ENCODE measurements around the gene HLA-DOA.

HLA-DOA gene

DNA sequence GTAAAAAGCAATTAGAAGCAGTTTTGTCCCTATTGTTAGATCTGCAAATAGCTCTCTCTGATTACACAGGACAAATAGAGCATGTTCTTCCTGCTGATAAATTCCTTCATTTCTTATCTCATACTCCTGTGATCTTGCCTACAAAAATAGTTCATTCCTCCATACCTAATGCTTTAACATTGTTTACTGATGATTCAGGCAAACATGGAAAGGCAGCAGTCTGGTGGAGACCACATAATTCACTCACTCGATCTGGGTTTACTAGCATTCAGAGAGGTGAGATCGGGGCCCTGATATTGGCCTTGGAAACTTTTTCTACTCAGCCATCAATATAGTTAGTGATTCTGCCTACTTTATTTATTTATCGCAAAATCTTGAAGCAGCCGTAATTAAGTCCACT lies 43.8 kb upstream of the HLA-DOA start:
- no peaks in the 10 kb centered on the region for H3K36me3 ChIP-seq (ENCODE audit: control insufficient read depth in 2 of 2, insufficient read depth in 1 of 2, low read length in 2 of 2)
- H3K27ac ChIP-seq (ENCODE audit: extremely low read depth, low read depth, low read length), result no peak overlapping the region
- ChIA-PET CTCF (interaction anchor here (0.9 kb wide), 1 partner anchor 71 kb away, joined by 6 read pairs; no protein-coding TSS in a partner anchor), POLR2A (interaction anchor here (1.0 kb wide), 1 partner anchor 27 kb away, joined by 3 read pairs; no protein-coding TSS in a partner anchor)
- H3K4me1 ChIP-seq (ENCODE audit: control insufficient read depth, insufficient read depth, low read length), result no peaks in the 10 kb centered on the region
- no peaks in the 10 kb centered on the region for H3K9me3 ChIP-seq (ENCODE audit: control insufficient read depth, insufficient read depth, low read depth, low read length)
- no peak overlapping the region for H3K4me3 ChIP-seq (ENCODE audit: low read depth, low read length)
- TF ChIP-seq YY2 (tag by site-specific recombination; IDR thresholded peaks at IDR 0.05) (peak; percentile 17; the same call in 1 of the 2 replicates), EGR2 (tag by site-specific recombination; IDR thresholded peaks at IDR 0.05; ENCODE audit: low read depth) (no peak), ZNF10 (tag by site-specific recombination; IDR thresholded peaks at IDR 0.05) (no peak), ZBTB7A (tag by site-specific recombination; IDR thresholded peaks at IDR 0.05; ENCODE audit: low read depth) (no peak), MYNN (tag by site-specific recombination; IDR thresholded peaks at IDR 0.05; ENCODE audit: borderline replicate concordance) (no peak), OSR2 (tag by site-specific recombination; IDR thresholded peaks at IDR 0.05) (0 out of 2 replicates have a peak, but pooled peaks have one; percentile 20), KLF16 (tag by site-specific recombination; IDR thresholded peaks at IDR 0.05) (no peak), ZNF169 (tag by site-specific recombination; IDR thresholded peaks at IDR 0.05) (no peak), ZNF473 (tag by site-specific recombination; IDR thresholded peaks at IDR 0.05) (no peak), KLF7 (tag by site-specific recombination; IDR thresholded peaks at IDR 0.05; ENCODE audit: borderline replicate concordance) (no peak), SP3 (tag by site-specific recombination; IDR thresholded peaks at IDR 0.05) (no peak; the same call in 1 of the 2 replicates), ZFP3 (tag by site-specific recombination; IDR thresholded peaks at IDR 0.05; ENCODE audit: low read depth) (no peak)
- TF ChIP-seq, protein P1, sequence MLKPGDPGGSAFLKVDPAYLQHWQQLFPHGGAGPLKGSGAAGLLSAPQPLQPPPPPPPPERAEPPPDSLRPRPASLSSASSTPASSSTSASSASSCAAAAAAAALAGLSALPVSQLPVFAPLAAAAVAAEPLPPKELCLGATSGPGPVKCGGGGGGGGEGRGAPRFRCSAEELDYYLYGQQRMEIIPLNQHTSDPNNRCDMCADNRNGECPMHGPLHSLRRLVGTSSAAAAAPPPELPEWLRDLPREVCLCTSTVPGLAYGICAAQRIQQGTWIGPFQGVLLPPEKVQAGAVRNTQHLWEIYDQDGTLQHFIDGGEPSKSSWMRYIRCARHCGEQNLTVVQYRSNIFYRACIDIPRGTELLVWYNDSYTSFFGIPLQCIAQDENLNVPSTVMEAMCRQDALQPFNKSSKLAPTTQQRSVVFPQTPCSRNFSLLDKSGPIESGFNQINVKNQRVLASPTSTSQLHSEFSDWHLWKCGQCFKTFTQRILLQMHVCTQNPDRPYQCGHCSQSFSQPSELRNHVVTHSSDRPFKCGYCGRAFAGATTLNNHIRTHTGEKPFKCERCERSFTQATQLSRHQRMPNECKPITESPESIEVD (tag by site-specific recombination; IDR thresholded peaks at IDR 0.05), result peak; percentile 51; the same call in 1 of the 2 replicates
- TF ChIP-seq, protein P2, sequence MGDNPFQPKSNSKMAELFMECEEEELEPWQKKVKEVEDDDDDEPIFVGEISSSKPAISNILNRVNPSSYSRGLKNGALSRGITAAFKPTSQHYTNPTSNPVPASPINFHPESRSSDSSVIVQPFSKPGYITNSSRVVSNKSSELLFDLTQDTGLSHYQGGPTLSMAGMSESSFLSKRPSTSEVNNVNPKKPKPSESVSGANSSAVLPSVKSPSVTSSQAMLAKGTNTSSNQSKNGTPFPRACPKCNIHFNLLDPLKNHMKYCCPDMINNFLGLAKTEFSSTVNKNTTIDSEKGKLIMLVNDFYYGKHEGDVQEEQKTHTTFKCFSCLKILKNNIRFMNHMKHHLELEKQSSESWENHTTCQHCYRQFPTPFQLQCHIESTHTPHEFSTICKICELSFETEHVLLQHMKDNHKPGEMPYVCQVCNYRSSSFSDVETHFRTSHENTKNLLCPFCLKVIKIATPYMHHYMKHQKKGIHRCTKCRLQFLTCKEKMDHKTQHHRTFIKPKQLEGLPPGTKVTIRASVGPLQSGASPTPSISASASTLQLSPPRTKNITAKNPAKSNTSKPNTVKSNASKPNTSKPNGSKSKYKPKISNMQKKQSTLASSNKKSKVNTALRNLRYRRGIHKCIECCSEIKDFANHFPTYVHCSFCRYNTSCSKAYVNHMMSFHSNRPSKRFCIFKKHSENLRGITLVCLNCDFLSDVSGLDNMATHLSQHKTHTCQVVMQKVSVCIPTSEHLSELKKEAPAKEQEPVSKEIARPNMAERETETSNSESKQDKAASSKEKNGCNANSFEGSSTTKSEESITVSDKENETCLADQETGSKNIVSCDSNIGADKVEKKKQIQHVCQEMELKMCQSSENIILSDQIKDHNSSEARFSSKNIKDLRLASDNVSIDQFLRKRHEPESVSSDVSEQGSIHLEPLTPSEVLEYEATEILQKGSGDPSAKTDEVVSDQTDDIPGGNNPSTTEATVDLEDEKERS (tag by site-specific recombination; IDR thresholded peaks at IDR 0.05), result no peak
- TF ChIP-seq, protein P3, sequence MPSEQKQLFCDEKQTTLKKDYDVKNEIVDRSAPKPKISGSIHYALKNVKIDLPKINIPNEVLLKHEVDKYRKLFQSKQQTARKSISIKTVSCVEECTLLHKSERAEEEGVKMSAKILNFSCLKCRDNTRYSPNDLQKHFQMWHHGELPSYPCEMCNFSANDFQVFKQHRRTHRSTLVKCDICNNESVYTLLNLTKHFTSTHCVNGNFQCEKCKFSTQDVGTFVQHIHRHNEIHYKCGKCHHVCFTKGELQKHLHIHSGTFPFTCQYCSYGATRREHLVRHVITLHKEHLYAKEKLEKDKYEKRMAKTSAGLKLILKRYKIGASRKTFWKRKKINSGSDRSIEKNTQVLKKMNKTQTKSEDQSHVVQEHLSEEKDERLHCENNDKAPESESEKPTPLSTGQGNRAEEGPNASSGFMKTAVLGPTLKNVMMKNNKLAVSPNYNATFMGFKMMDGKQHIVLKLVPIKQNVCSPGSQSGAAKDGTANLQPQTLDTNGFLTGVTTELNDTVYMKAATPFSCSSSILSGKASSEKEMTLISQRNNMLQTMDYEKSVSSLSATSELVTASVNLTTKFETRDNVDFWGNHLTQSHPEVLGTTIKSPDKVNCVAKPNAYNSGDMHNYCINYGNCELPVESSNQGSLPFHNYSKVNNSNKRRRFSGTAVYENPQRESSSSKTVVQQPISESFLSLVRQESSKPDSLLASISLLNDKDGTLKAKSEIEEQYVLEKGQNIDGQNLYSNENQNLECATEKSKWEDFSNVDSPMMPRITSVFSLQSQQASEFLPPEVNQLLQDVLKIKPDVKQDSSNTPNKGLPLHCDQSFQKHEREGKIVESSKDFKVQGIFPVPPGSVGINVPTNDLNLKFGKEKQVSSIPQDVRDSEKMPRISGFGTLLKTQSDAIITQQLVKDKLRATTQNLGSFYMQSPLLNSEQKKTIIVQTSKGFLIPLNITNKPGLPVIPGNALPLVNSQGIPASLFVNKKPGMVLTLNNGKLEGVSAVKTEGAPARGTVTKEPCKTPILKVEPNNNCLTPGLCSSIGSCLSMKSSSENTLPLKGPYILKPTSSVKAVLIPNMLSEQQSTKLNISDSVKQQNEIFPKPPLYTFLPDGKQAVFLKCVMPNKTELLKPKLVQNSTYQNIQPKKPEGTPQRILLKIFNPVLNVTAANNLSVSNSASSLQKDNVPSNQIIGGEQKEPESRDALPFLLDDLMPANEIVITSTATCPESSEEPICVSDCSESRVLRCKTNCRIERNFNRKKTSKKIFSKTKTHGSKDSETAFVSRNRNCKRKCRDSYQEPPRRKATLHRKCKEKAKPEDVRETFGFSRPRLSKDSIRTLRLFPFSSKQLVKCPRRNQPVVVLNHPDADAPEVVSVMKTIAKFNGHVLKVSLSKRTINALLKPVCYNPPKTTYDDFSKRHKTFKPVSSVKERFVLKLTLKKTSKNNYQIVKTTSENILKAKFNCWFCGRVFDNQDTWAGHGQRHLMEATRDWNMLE (tag by site-specific recombination; conservative IDR thresholded peaks at IDR 0.05; ENCODE audit: low read depth), result no peak
- TF ChIP-seq, protein P4, sequence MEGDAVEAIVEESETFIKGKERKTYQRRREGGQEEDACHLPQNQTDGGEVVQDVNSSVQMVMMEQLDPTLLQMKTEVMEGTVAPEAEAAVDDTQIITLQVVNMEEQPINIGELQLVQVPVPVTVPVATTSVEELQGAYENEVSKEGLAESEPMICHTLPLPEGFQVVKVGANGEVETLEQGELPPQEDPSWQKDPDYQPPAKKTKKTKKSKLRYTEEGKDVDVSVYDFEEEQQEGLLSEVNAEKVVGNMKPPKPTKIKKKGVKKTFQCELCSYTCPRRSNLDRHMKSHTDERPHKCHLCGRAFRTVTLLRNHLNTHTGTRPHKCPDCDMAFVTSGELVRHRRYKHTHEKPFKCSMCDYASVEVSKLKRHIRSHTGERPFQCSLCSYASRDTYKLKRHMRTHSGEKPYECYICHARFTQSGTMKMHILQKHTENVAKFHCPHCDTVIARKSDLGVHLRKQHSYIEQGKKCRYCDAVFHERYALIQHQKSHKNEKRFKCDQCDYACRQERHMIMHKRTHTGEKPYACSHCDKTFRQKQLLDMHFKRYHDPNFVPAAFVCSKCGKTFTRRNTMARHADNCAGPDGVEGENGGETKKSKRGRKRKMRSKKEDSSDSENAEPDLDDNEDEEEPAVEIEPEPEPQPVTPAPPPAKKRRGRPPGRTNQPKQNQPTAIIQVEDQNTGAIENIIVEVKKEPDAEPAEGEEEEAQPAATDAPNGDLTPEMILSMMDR (tag by site-specific recombination; IDR thresholded peaks at IDR 0.05), result no peak
- TF ChIP-seq, protein P5, sequence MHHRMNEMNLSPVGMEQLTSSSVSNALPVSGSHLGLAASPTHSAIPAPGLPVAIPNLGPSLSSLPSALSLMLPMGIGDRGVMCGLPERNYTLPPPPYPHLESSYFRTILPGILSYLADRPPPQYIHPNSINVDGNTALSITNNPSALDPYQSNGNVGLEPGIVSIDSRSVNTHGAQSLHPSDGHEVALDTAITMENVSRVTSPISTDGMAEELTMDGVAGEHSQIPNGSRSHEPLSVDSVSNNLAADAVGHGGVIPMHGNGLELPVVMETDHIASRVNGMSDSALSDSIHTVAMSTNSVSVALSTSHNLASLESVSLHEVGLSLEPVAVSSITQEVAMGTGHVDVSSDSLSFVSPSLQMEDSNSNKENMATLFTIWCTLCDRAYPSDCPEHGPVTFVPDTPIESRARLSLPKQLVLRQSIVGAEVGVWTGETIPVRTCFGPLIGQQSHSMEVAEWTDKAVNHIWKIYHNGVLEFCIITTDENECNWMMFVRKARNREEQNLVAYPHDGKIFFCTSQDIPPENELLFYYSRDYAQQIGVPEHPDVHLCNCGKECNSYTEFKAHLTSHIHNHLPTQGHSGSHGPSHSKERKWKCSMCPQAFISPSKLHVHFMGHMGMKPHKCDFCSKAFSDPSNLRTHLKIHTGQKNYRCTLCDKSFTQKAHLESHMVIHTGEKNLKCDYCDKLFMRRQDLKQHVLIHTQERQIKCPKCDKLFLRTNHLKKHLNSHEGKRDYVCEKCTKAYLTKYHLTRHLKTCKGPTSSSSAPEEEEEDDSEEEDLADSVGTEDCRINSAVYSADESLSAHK (tag by site-specific recombination; IDR thresholded peaks at IDR 0.05), result no peak
- TF ChIP-seq, protein P6, sequence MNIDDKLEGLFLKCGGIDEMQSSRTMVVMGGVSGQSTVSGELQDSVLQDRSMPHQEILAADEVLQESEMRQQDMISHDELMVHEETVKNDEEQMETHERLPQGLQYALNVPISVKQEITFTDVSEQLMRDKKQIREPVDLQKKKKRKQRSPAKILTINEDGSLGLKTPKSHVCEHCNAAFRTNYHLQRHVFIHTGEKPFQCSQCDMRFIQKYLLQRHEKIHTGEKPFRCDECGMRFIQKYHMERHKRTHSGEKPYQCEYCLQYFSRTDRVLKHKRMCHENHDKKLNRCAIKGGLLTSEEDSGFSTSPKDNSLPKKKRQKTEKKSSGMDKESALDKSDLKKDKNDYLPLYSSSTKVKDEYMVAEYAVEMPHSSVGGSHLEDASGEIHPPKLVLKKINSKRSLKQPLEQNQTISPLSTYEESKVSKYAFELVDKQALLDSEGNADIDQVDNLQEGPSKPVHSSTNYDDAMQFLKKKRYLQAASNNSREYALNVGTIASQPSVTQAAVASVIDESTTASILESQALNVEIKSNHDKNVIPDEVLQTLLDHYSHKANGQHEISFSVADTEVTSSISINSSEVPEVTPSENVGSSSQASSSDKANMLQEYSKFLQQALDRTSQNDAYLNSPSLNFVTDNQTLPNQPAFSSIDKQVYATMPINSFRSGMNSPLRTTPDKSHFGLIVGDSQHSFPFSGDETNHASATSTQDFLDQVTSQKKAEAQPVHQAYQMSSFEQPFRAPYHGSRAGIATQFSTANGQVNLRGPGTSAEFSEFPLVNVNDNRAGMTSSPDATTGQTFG (tag by site-specific recombination; IDR thresholded peaks at IDR 0.05; ENCODE audit: borderline replicate concordance), result no peak
- TF ChIP-seq, protein P7, sequence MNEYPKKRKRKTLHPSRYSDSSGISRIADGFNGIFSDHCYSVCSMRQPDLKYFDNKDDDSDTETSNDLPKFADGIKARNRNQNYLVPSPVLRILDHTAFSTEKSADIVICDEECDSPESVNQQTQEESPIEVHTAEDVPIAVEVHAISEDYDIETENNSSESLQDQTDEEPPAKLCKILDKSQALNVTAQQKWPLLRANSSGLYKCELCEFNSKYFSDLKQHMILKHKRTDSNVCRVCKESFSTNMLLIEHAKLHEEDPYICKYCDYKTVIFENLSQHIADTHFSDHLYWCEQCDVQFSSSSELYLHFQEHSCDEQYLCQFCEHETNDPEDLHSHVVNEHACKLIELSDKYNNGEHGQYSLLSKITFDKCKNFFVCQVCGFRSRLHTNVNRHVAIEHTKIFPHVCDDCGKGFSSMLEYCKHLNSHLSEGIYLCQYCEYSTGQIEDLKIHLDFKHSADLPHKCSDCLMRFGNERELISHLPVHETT (tag by site-specific recombination; IDR thresholded peaks at IDR 0.05), result 0 out of 2 replicates have a peak, but pooled peaks have one; percentile 37
